HG02840 (cell line): ENCODE results near the gene TSPAN13.

Source experiments
- ATAC-seq: cut with Tn5 transposase; IDR thresholded peaks from one replicate; pipeline ENCODE4 v1.9.1; 2021; ENCODE audit warnings: mild to moderate bottlenecking, moderate library complexity, moderate number of reproducible peaks; ENCODE audit not compliant: unreplicated experiment, low FRiP score

The TSPAN13 gene

GRCh38 chr7:16770657-16771329 lies 17.2 kb downstream of the TSPAN13 start:
- ATAC-seq = no peak

DNA sequence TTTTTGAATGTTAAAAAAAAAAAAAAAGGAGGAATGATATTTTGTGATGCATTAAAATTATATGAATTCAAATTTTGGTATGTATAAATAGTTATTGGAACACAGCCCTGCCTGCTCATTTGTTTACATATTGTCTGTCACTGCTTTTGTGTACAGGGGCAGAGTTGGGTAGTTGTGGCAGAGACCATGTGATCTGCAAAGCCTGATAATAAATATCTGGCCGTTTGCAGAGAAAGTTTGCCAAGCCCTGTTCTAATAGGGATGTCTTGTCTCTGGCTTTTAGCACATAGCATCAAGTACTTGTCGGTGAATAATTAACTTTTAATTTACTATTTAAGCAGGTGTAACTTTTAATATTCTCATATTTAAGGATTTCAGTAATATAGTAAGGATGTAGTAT lies 19.8 kb downstream of the TSPAN13 start:
- ATAC-seq = no peak

GRCh38 chr7:16773884-16774283 lies 20.3 kb downstream of the TSPAN13 start:
- ATAC-seq = no peak

DNA sequence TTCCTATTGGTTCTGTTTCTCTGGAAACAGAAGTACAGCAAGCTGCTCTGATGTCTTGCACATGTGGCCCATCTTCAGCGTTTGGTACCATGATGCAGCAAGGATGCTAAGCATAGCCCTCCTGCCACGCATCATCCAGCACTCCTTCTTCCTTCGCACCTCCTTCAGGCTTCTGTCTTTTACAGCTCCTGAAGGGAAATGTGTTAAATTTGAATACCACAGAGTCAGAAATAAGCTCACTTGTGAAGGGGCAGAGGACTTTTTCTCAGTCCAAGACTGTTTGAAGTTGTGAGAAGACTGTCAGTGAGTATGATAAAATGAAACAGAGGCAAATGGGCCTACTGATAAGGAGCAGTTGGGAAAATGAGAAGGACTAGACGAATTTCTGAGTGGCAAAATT lies 20.7 kb downstream of the TSPAN13 start:
- ATAC-seq = no peak

DNA sequence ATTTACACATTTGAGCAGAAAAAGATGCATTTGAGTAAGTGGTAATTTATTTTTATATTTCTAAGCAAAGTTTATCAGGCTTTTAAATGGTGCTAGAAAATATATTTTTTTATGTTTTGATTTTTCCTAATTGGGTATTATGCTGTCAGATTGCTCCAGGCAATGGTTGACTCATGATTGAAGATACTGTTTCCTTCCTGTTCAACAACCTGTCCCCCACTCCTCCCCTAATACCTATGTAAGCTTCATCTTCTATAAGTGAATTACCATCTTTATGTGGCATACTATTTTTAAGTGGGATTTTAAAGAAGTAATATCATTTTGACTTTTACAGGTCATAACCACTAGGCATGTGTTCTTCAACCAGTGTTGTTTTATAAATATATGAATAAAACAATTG lies 21.4 kb downstream of the TSPAN13 start:
- no peak for ATAC-seq

GRCh38 chr7:16776053-16776452 lies 22.5 kb downstream of the TSPAN13 start:
- no peak for ATAC-seq

DNA sequence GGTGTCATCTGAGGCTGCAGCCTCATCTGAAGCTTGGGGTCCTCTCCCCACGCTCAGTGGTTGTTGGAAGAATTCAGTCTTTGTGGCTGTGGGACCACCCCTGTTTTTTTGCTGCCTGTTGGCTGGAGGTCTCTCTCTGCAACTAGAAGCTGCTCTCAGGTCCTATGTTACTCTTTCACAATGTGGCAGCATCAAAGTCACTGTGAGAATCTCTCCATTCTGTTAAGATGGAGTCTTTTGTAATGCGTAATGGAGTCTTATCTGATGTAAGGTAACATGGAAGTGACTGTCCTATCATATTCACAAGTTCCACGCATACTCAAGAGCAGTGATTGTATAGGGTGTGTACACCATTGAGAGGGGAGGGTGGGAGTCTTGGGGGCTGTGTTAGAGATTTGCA lies 24.9 kb downstream of the TSPAN13 start:
- ATAC-seq = no peak

- ATAC-seq = no peak
These were observed 25.5 kb downstream of the TSPAN13 start for GRCh38 chr7:16779051-16779450.

DNA sequence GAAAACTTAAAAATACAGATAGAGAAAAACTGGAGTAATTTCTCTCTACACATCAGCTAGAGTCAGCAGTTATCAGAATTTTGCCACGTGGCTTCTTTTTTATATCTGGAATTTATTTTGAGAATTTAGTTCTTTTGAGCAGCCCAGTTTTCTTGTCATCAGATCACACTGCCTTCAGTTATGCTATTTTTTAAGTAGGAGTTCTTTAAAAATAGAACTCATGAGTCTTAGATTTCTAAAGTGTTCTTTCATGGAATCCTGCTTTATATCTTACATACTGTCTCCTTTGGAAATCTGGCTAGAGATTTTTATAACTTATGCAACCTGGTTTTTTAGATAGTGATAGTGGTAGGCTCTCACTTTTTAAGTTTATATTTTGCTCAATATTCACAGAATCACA lies 27.0 kb downstream of the TSPAN13 start:
- no peak for ATAC-seq

- ATAC-seq = no peak
These were observed 31.8 kb downstream of the TSPAN13 start for GRCh38 chr7:16785321-16785720.

- no peak for ATAC-seq
These were observed 32.3 kb downstream of the TSPAN13 start for GRCh38 chr7:16785846-16786245.

GRCh38 chr7:16786257-16786656 lies 32.7 kb downstream of the TSPAN13 start:
- ATAC-seq = no peak

- ATAC-seq = no peak
These were observed 33.6 kb downstream of the TSPAN13 start for GRCh38 chr7:16787127-16787526.

GRCh38 chr7:16791071-16791470 lies 37.5 kb downstream of the TSPAN13 start:
- no peak for ATAC-seq

- ATAC-seq = no peak
These were observed 38.5 kb downstream of the TSPAN13 start for GRCh38 chr7:16791905-16792698.

- no peak for ATAC-seq
These were observed 41.4 kb downstream of the TSPAN13 start for GRCh38 chr7:16794986-16795385.

GRCh38 chr7:16795624-16796023 lies 42.1 kb downstream of the TSPAN13 start:
- ATAC-seq = no peak

DNA sequence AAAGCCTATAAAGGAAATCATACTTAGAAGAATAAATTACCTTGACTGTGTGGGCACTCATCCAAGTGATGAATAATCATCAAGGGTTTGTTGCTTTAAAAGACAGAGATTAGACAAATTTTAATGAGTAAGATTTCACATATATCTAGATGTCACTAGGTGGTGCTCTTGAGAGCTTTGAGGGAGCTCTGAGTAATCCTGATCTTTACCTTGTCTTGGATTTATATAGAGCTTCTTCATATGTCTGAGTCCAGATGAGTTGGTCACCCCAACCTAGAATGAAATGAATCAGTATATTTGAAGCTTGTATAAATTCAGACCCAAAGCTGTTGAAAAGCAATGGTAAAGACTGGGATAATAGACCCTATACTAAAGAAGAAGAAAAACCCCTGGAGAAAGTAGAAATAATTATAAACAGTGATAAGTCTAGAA lies 47.6 kb downstream of the TSPAN13 start:
- ATAC-seq = no peak

- ATAC-seq = no peak
These were observed 48.0 kb downstream of the TSPAN13 start for GRCh38 chr7:16801579-16801978.

DNA sequence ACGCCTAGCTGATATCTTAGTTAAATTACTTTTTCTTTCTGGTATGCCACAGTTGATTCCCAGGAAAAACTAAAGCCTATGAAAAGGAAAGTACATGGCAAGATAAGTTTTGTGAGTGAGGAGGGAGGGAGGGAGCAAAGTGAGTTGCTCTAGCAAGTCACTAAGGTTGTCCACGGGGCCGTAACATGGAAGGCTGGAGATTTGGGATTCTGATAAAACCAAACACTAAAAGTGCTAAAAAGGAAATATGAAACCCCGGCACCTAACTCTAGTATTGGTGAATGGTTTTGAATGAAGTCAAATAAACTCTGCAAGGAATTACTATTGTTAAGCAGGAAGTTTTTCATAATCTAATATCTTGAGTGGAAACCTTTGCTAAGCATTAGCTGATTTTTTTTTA lies 49.6 kb downstream of the TSPAN13 start:
- ATAC-seq = no peak

DNA sequence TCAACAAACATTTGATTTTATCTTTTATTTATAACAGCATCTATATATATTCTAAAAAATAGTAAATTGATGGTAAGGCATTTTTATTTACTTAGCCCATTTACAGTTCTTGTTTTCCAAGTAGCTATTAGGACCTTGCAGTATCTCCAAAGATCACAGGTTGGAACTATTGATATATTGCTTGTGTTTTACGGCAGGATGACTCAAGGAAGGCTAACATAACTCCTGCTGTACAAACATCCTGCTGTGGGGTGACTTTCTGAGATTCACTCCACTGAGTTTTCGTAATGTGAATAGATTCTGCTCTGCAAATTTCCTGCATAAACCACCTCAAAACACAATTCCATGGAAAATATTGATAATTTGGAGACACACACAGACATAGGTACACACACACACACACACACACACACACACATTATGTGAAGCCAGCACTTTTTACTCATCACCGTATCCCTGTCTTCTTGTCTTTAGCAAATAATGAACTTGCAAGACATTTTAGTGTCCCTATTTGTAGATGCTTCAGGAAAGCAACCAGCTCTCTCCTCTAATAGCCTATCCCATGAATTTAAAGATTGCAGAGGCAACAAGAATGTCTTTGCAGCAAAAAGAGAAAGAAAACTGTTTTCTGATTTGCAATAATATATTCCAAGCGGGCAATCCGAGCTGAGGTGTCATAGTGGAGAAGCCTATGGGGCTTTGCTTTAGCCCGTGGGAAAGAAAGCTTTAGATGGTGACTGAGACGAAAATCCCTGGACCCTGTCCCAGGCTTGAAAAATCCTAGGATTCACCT lies 50.5 kb downstream of the TSPAN13 start:
- ATAC-seq = no peak
